Measurements from ENCODE around the gene DHRSX.
"Not testable (repeated sequence)": the region's sequence is repeated elsewhere in the genome, so short reads cannot be mapped to it uniquely, and the experiment has no call there.

DHRSX gene

GRCh38 chrX:2320580-2321327 lies 180.0 kb downstream of the DHRSX start:
- DNase-seq (ENCODE audit: low spot score) (no peak), FAIRE-seq (no peak)

DNA sequence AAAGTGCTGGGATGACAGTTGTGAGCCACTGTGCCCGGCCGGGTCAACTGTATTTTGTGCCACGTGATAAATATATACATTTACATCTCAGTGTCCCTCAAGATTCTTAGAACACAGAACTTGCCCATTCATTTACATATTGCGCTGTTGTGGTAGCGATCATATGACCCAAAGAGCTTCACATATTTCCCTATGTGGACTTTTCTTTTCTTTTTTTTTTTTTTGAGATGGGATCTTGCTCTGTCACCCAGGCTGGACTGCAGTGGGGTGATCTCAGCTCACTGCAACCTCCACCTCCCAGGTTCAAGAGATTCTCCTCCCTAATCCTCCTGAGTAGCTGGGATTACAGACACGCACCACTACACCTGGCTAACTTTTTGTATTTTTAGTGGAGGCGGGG lies 180.7 kb downstream of the DHRSX start:
- no peak for DNase-seq (ENCODE audit: low spot score)
- FAIRE-seq, result no peak

- FAIRE-seq, result no peak
Measured at GRCh38 chrX:2318371-2318770, 182.4 kb downstream of the DHRSX start.

DNA sequence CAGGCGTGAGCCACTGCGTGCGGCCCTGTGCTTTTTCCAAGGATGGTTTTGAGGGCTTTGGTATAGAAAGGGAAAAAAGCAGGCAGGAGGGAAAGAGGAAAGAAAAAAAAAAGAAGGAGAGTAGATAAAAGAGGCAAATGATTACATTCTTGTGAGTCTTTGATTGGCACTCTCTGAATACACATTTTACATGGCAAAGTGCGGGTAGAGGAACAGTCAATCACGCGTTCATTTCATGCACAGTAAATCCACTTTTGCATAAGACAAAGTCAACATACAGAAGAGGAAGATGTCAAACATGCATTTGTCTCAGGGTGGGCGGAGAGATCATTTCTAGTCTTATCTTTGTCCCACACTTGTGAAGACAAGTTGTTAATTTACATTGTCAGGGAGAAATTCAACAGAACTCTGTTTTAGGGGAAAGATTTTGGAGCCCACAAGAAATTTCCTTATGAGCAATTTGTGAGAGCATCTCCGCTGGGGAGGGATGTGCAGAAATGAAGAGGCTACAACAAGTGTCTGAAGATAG lies 183.2 kb downstream of the DHRSX start:
- DNase-seq (ENCODE audit: low spot score) (no peak), FAIRE-seq (no peak)

More at GRCh38 chrX:2318371-2318770, 182.4 kb downstream of the DHRSX start:
- no peak for DNase-seq (ENCODE audit: low spot score)

- DNase-seq (ENCODE audit: low spot score) (no peak), FAIRE-seq (no peak)
Measured at GRCh38 chrX:2316534-2316933, 184.2 kb downstream of the DHRSX start.

DNA sequence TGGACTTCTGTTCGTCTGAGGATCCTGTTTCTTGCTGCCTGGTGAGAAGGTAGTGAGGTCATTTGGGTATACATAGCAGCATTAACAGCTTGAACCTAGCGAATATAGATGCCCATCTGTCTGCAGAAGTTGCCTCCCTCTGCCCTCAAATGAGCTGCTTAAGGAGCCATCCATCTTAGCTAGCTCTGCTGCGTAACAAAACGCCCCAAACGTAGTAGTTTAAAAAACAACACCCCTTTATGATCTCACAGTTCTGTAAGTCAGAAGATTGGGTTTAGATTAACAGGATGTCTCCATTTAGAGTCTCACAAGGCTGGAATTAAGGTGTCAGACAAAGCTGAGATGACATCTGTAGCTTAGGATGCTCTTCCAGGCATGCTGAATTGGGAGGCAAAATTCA lies 185.3 kb downstream of the DHRSX start:
- DNase-seq (ENCODE audit: low spot score) (no peak), FAIRE-seq (no peak)

DNA sequence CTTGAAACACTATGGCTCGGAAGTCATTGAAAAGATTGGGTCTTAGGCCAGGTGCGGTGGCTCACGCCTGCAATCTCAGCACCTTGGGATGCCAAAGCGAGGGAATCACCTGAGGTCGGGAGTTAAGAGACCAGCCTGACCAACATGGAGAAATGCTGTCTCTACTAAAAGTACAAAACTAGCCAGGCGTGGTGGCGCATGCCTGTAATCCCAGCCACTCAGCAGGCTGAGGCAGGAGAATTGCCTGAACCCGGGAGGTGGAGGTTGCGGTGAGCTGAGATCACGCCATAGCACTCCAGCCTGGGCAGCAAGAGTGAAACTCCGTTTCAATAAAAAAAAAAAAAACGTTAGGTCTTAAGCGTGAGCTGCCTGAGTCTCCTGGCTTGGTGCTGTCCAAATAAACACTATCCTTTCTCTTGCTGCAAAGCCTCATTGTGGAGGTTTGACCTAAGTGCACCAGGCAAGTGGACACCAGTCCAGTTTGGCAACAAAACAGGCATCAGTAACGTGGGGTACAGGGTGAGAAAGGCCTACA lies 185.9 kb downstream of the DHRSX start:
- no peak for DNase-seq (ENCODE audit: low spot score)
- no peak for FAIRE-seq

DNA sequence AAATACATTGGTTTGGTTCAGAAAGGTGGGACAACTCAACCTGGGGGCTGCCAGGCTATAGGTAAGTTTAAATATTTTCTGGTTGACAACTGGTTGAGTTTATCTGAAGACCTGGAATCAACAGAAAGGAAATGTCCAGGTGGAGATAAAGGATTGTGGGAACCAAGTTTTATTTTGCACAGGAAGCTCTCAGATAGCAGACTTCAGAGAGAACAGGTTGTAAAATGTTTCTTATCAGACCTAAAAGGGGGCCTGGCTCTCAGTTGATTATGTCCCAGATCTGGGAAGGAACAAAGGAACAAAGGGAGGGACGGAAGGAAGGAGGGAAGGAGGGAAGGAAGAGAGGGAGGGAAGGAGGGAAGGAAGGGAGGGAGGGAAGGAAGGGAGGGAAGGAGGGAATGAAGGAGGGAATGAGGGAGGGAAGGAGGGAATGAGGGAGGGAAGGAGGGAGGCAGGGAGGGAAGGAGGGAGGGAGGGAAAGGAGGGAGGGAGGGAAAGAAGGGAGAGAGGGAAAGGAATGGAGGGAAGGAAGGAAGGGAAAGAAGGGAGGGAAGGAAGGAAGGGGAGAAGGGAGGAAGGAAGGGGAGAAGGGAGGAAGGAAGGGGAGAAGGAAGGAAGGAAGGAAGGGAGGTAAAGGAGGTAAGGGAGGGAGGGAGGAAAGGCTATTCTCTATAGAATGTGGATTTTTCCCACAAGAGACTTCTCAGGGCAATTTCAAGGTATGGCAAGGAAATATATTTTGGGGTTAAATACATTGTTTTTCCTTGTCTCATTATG lies 186.7 kb downstream of the DHRSX start:
- FAIRE-seq, result no peak
- DNase-seq (ENCODE audit: low spot score), result no peak

- not testable (repeated sequence) for FAIRE-seq; DNase-seq (ENCODE audit: low spot score)
Measured at GRCh38 chrX:2312061-2312591, 188.7 kb downstream of the DHRSX start.

DNA sequence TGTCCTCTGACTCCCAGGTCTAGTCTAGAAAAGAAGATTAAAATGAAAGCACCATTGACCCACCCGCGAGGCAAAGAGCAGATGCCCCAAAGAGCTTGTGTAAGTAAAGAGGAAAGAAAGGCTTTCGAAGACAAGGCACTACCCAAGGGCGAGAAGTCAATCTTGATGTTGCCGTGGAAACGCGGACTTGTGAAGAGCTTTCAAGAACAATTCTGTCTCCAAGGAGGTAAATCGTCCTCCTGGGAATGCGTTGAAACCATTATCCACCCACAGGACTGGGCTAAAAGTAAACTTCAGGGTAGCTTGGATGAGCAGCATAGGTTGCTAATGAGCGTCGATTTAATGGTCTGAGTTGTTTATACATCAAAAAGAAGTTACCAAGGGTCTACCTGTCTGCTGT lies 189.3 kb downstream of the DHRSX start:
- FAIRE-seq (no peak), DNase-seq (ENCODE audit: low spot score) (no peak)

DNA sequence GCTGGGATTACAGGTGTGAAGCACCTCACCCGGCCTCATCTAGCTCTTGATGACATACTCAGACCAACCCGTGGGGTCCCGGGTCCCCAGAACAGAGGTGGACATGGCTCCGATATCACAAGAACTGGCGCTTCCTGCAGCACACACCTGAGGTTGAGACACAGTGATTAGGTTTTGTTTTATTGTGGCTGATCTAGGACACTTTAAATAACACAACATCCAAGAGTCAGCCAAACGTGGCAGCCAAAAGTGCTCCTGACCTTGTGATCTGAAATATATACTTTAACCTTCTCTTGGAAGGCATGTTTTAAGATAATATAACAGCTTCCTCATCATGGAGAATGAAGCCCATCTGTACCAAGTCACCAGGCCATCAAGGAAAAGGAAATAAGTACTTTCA lies 198.9 kb downstream of the DHRSX start:
- DNase-seq (ENCODE audit: low spot score) (no peak), FAIRE-seq (no peak)

- FAIRE-seq (no peak), DNase-seq (ENCODE audit: low spot score) (no peak)
Measured at GRCh38 chrX:2299871-2300270, 200.9 kb downstream of the DHRSX start.

- FAIRE-seq, result no peak
- no peak for DNase-seq (ENCODE audit: low spot score)
Measured at GRCh38 chrX:2286731-2287130, 214.0 kb downstream of the DHRSX start.

DNA sequence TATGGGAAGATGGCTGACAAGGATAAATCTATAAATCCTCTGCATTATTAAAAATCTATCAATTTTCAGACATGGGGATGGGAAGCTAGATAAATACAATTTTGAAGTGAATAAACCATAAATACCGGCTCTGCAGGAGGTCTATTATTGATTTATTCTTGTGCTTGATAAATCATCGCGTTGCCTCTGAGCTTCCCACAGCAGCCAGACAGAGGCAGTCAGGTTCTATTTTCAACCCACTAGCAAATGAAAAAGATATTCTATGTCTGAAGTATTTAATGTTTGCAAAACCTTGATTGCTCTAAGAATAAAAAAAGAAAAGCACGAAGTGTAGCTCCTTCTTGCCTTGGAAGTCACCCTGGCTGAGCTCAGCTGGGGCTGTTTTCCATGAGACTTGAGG lies 216.2 kb downstream of the DHRSX start:
- no peak for DNase-seq (ENCODE audit: low spot score)
- no peak for FAIRE-seq

DNA sequence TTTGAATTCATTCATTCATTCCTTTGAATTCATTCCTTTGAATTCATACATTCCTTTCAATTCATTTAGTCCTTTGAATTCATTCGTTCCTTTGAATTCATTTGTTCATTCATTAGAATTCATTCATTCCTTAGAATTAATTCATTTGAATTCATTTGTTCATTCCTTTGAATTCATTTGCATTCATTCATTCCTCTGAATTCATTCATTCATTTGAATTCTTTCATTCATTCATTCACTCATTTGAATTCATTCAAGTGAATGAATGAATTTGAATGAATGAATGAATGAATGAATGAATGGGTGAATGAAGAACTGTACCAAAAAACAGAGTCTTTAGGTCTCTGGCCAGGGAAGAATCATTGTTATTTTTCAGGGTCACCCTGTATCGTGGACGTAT lies 216.6 kb downstream of the DHRSX start:
- no peak for FAIRE-seq
- DNase-seq (ENCODE audit: low spot score), result no peak

DNA sequence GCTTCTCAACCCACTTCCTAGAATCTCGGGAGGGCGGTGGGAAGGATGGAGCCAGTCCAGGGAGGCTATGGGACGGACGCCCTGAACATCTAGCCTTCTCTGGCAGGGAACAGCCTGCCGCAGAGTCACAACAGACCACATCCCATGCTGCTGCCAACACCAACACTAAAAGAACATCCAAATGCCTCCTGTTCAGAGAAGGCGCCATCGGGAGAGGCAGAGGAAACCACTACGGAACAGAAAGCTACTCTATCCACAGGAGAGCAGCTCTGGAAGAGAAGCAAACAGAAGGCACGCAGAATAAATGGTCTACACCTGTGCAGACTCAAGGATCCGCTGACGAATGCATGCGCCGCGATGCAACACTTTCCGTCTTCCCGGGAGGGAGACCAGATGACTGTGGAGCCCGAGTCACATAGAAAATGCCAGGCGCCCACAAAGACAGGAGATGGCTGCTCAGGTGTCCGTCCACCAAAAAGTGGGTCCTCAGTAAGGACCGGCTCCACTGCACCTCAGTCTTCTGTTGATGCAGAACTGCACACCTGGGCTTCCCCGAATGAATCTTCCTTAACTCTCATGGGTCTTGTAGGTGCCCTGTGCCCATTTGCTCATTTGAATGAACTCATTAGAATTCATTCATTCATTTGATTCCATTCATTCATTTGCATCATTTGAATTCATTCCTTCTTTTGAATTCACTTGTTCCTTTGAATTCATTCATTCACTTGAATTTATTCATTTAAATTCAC lies 217.5 kb downstream of the DHRSX start:
- DNase-seq (ENCODE audit: low spot score) (no peak), FAIRE-seq (no peak)

DNA sequence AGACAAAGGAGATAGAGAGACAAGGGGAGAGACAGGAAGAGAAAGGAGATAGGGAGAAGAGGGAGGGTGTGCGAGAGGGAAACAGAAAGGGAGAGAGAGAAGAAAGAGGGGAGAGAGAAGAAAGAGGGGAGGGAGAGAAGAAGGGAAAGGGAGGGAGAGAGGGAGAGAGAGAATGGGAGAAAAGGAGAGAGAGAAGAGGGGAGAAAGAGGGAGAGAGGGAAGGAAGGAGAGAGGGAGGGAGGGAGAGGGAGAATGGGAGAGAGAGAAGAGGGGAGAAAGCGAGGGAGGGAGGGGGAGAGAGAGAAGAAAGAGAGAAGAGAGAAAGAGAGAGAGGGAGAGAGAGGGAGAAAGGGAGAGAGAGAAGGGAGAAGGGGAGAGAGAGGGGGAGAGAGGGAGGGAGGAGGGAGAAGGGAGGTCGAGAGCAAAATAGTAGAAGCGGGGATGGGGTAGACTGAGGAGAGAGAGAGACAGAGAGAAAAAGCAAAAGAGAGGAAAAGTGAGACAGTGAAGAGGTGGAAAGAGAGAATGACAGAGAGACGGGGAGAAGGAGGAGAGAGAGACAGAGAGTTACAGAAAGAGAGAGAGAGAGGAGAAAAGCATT lies 218.2 kb downstream of the DHRSX start:
- FAIRE-seq (no peak), DNase-seq (ENCODE audit: low spot score) (no peak)

DNA sequence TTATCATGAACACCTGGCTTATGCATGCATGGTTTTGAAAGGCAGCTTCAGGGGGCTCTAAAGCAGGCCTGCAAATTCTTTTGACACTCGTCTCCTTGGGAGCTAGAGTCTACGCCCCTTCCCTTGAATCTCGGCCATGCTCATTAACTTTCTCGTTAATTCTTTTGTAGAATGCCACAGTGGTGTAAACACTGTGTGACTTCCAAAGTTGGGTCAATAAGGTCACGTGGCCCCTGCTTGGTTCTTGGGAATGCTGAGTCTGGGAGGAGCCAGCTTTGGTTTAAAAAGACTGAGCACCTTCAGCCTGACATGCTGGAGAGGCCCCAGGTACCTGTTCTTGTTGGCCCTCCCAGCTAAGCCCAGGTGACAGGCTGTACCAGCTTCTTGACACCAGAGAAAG lies 228.4 kb downstream of the DHRSX start:
- no peak for FAIRE-seq
- DNase-seq (ENCODE audit: low spot score), result no peak

DNA sequence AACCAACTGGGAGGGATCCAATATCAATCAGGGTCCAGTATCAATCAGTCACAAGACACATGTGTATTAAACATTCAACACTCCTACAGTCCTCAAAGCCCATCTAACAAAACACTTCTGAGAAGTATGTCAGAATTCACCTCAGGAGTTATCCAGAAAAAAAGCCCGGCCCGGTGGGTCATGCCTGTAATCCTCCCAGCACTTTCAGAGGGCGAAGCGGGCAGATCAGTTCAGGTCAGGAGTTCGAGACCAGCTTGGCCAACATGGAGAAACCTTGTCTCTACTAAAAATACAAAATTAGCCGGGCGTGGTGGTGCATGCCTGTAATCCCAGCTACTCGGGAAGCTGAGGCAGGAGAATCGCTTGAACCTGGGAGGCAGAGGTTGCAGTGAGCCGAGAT lies 229.2 kb downstream of the DHRSX start:
- FAIRE-seq; DNase-seq (ENCODE audit: low spot score): not testable (repeated sequence)

- not testable (repeated sequence) for DNase-seq (ENCODE audit: low spot score); FAIRE-seq
Measured at GRCh38 chrX:2270783-2271182, 230.0 kb downstream of the DHRSX start.

DNA sequence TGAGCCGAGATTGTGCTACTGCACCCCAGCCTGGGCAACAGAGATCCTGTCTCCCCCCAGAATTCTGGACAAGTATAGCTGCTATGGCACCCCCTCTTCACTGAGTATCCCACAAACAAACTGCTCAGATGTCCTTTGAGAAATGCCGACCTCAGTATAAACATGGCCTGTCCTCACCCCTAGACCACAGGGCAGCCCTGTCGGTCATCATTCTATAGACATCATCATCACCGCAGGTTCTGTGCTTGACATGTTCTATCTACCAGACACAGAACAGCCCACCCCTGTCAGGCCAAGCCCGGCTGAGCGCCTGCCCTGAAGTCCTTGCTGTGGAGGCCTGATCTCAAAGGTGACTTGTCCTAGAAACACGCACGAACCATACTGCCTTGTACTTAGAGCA lies 232.9 kb downstream of the DHRSX start:
- FAIRE-seq (no peak), DNase-seq (ENCODE audit: low spot score) (no peak)

Measured in RCC 7860 (cell line).